Body of pancreas (tissue), 4 donors: ENCODE results near the gene MAMSTR.

Experiments
- CTCF ChIP-seq, 7 experiments: fragments of 450-650 bp in 4 of 7; fragments of 200-600 bp in 3 of 7; sonication (generic) in 3 of 7; IDR thresholded peaks; one replicate each; pipeline ENCODE4 v1.5.1; 2016 to 2019; ENCODE audit warnings: antibody characterized with exemption in 7 of 7
- POLR2A ChIP-seq, 3 donors: fragments of 450-650 bp; IDR thresholded peaks; one replicate each; pipeline ENCODE4 v1.6.1; 2016; ENCODE audit warnings: antibody characterized with exemption in 3 of 3, mild to moderate bottlenecking in 2 of 3

- TF ChIP-seq CTCF (IDR thresholded peaks at IDR 0.05), result no peak
- TF ChIP-seq POLR2A (IDR thresholded peaks at IDR 0.05), result no peak
Measured at GRCh38 chr19:48670699-48671445, 48.7 kb downstream of the MAMSTR start.
